Mucosa of stomach (tissue), 1 donor: ENCODE measurements around the gene SFXN4.

Experiments
- H3K27me3 ChIP-seq: one replicate; pipeline ENCODE4 v1.7.0; 2013; ENCODE audit warnings: mild to moderate bottlenecking, low read length; ENCODE audit not compliant: control insufficient read depth, insufficient read depth
- H3K36me3 ChIP-seq: one replicate; pipeline ENCODE4 v1.7.0; 2013; ENCODE audit warnings: low read length; ENCODE audit not compliant: control insufficient read depth, insufficient read depth
- H3K4me1 ChIP-seq: one replicate; pipeline ENCODE4 v1.7.0; 2013; ENCODE audit warnings: mild to moderate bottlenecking, low read length; ENCODE audit not compliant: control insufficient read depth, insufficient read depth
- H3K4me3 ChIP-seq: one replicate; pipeline ENCODE4 v1.7.0; 2013; ENCODE audit warnings: low read length
- H3K9ac ChIP-seq: one replicate; pipeline ENCODE4 v1.7.0; 2013; ENCODE audit warnings: mild to moderate bottlenecking, low read length, moderate library complexity
- H3K9me3 ChIP-seq: one replicate; pipeline ENCODE4 v1.7.0; 2013; ENCODE audit warnings: mild to moderate bottlenecking, low read length, moderate library complexity; ENCODE audit not compliant: control insufficient read depth
- donor health status: Pancreatic carcinoma.

Gene SFXN4

GRCh38 chr10:119165171-119166117, at the start of gene SFXN4:
SFXN4 (minus strand) TSS chr10:119165714; CDS start chr10:119165647, 67 bp downstream.
- Histone ChIP-seq H3K9ac (peak within 1 kb of the TSS; percentile 95), H3K9me3 (no peaks in the 10 kb centered on the region), H3K27me3 (no peaks in the 10 kb centered on the region), H3K4me1 (peaks cover 7% of the 10 kb centered on the region), H3K4me3 (peak within 1 kb of the TSS; percentile 96), H3K36me3 (no peaks in the 10 kb centered on the region)

- H3K4me3 ChIP-seq = no peak overlapping the region
- peak overlapping the region; percentile 40 for H3K9ac ChIP-seq
- H3K27me3 ChIP-seq = no peaks in the 10 kb centered on the region
- H3K9me3 ChIP-seq = no peaks in the 10 kb centered on the region
- no peaks in the 10 kb centered on the region for H3K36me3 ChIP-seq
- peaks cover 26% of the 10 kb centered on the region for H3K4me1 ChIP-seq
These were observed 46.3 kb upstream of the SFXN4 start for GRCh38 chr10:119211625-119212441.

- no peaks in the 10 kb centered on the region for H3K36me3 ChIP-seq
- H3K27me3 ChIP-seq = no peaks in the 10 kb centered on the region
- H3K9me3 ChIP-seq = no peaks in the 10 kb centered on the region
- H3K9ac ChIP-seq = peak overlapping the region; percentile 42
- peaks cover 30% of the 10 kb centered on the region for H3K4me1 ChIP-seq
- H3K4me3 ChIP-seq = no peak overlapping the region
These were observed 45.7 kb upstream of the SFXN4 start for GRCh38 chr10:119211176-119211575.

- no peak overlapping the region for H3K4me3 ChIP-seq
- no peaks in the 10 kb centered on the region for H3K9me3 ChIP-seq
- peaks cover 36% of the 10 kb centered on the region for H3K4me1 ChIP-seq
- no peaks in the 10 kb centered on the region for H3K27me3 ChIP-seq
- H3K36me3 ChIP-seq = no peaks in the 10 kb centered on the region
- H3K9ac ChIP-seq = peak overlapping the region; percentile 42
These were observed 45.1 kb upstream of the SFXN4 start for GRCh38 chr10:119210633-119211032.

- Histone ChIP-seq H3K4me1 (peaks cover 37% of the 10 kb centered on the region), H3K9me3 (no peaks in the 10 kb centered on the region), H3K27me3 (no peaks in the 10 kb centered on the region), H3K4me3 (peak overlapping the region; percentile 94), H3K36me3 (no peaks in the 10 kb centered on the region), H3K9ac (peak overlapping the region; percentile 80)
These were observed 44.3 kb upstream of the SFXN4 start for GRCh38 chr10:119209736-119210355.

- no peaks in the 10 kb centered on the region for H3K9me3 ChIP-seq
- H3K4me1 ChIP-seq = peaks cover 37% of the 10 kb centered on the region
- H3K4me3 ChIP-seq = peak overlapping the region; percentile 94
- no peaks in the 10 kb centered on the region for H3K36me3 ChIP-seq
- peak overlapping the region; percentile 80 for H3K9ac ChIP-seq
- H3K27me3 ChIP-seq = no peaks in the 10 kb centered on the region
These were observed 43.7 kb upstream of the SFXN4 start for GRCh38 chr10:119209035-119209735.

GRCh38 chr10:119208553-119208940, 43.0 kb upstream of the SFXN4 start:
- H3K36me3 ChIP-seq = no peaks in the 10 kb centered on the region
- peaks cover 37% of the 10 kb centered on the region for H3K4me1 ChIP-seq
- H3K9ac ChIP-seq = peak overlapping the region; percentile 80
- peak overlapping the region; percentile 94 for H3K4me3 ChIP-seq
- no peaks in the 10 kb centered on the region for H3K9me3 ChIP-seq
- no peaks in the 10 kb centered on the region for H3K27me3 ChIP-seq

GRCh38 chr10:119207713-119208552, 42.4 kb upstream of the SFXN4 start:
- H3K36me3 ChIP-seq = no peaks in the 10 kb centered on the region
- peak overlapping the region; percentile 80 for H3K9ac ChIP-seq
- no peaks in the 10 kb centered on the region for H3K9me3 ChIP-seq
- no peaks in the 10 kb centered on the region for H3K27me3 ChIP-seq
- H3K4me1 ChIP-seq = peaks cover 36% of the 10 kb centered on the region
- peak overlapping the region; percentile 94 for H3K4me3 ChIP-seq

GRCh38 chr10:119207366-119207666, 41.8 kb upstream of the SFXN4 start, which contains the start of gene GRK5:
GRK5 (plus strand) TSS chr10:119207571; CDS start chr10:119207918, 347 bp downstream.
- H3K9ac ChIP-seq = peak within 1 kb of the TSS; percentile 80
- no peaks in the 10 kb centered on the region for H3K36me3 ChIP-seq
- H3K27me3 ChIP-seq = no peaks in the 10 kb centered on the region
- no peaks in the 10 kb centered on the region for H3K9me3 ChIP-seq
- peaks cover 30% of the 10 kb centered on the region for H3K4me1 ChIP-seq
- H3K4me3 ChIP-seq = peak within 1 kb of the TSS; percentile 94

GRCh38 chr10:119206603-119207365, 41.3 kb upstream of the SFXN4 start:
- Histone ChIP-seq H3K4me1 (peaks cover 24% of the 10 kb centered on the region), H3K36me3 (no peaks in the 10 kb centered on the region), H3K9me3 (no peaks in the 10 kb centered on the region), H3K4me3 (peak overlapping the region; percentile 60), H3K9ac (peak overlapping the region; percentile 72), H3K27me3 (no peaks in the 10 kb centered on the region)
